NCI-H748 (cell line): ENCODE results near the gene BMERB1.
"Not testable (repeated sequence)": the region's sequence is repeated elsewhere in the genome, so short reads cannot be mapped to it uniquely, and the experiment has no call there.

ENCODE experiments used
- DNase-seq: peaks from one replicate; lab custom pipeline; 2025; ENCODE audit not compliant: unreplicated experiment; lab: John Stamatoyannopoulos, UW

Gene BMERB1

DNA sequence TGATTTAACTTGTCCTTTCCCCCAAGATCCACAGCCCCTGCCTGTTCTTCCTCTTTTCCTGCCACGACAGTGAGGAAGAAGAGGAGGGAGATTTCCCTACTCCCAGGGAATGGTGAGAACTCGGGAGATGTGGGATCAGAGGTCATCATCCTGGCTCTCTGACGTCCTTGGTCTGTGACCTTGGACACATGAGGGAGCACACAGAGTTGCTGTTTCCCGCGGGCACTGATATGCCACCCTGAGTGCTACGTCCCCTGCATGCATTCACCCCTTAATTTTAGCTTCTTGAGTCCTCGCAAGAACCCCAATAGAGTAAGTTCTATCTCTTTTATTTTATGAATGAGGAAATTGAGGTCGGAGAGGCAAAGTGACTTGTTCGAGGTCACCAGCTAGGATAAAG is 85.4 kb downstream of the BMERB1 start:
- DNase-seq, result no peak

- no peak for DNase-seq
Measured at GRCh38 chr16:15521390-15521757, 87.0 kb downstream of the BMERB1 start.

DNA sequence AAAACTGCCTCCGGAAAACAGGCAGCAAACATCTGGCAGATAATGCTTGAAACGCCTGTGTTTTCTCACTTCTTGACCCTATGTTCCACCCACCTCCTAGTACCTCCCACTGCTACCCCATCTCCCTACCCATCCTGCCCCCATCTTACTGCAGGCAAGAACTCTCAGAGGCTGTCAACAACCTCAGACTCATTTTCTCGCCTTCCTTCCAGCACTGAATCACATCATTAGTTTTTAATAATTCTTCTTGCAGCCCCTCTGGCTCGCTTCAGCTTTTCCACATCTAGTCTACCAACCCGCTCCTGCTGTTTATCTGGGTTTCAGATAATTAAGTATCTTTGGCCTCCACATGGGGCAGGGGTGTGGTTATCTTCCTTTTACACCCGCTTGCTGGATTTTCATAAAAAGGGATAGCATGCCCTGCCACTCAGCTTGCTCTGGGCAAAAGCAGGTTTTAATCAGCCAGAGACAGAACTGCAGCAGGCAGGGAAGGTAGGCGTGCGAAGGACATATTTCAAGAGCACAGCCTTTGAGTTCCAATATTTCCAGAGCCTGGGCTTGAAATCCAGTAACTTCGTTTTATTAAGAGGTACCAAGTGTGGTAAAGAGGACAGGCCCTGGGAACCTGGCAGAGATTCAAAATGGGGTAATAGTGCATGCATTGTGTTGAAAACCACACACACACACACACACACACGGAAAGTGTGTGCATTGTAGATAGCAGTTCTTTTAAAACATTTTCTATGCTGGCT is 87.5 kb downstream of the BMERB1 start:
- no peak for DNase-seq

- DNase-seq, result no peak
Measured at GRCh38 chr16:15523092-15523541, 88.7 kb downstream of the BMERB1 start.

DNA sequence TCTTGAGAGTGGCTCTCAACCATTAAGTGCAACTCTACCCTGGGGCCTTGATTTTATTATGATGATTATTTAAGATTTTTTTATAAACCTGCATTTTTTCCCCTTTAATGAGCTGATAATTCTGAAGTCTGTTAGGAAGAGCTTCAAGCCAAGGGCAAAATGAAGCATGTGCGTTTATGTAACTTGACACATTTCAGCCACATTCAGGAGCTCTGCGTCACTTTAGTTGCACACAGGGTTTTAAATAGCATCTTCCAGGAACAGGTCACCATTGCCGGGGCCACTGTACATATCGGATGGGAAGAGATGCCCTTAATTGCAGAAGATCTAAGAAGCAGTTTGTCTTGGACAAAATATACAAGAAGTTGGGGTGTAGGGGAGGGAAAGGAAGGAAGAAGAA is 89.6 kb downstream of the BMERB1 start:
- DNase-seq, result no peak

DNA sequence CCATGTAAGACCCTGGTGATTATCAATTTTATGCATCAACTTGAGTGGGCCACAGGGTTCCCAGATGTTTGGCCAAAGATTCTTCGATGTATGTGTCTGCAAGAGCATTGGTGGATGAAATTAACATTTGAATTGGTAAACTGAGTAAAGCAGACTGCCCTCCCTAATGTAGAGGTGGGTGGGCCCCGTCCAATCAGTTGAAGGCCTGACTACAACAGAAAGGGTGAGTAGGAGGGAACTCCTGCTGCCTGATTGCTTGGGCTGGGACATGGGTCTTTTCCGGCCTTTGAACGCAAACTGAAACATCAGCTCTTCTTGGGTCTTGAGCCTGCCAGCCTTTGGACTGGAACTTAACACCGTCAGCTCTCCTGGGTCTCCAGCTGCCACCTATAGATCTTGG is 90.6 kb downstream of the BMERB1 start:
- no peak for DNase-seq

- DNase-seq, result no peak
Measured at GRCh38 chr16:15526097-15526496, 91.7 kb downstream of the BMERB1 start.

DNA sequence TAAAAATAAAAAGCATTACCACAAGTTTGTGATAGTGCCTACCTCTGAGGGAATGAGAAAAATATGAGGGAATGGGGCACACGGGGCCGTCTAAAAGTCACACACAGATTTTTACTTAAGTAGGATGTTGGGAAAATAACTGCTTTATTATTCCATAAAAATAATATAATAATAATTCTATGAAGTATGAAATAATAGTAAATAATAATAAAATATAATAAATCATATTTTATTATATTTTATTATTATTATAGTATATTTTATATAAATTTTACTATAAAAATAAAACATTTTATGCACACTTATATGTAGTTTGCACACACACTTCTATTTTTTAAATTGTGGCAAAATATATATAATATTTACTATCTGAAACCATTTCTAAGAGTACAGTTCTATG is 92.3 kb downstream of the BMERB1 start:
- no peak for DNase-seq

- DNase-seq, result no peak
Measured at GRCh38 chr16:15529673-15530072, 95.3 kb downstream of the BMERB1 start.

DNA sequence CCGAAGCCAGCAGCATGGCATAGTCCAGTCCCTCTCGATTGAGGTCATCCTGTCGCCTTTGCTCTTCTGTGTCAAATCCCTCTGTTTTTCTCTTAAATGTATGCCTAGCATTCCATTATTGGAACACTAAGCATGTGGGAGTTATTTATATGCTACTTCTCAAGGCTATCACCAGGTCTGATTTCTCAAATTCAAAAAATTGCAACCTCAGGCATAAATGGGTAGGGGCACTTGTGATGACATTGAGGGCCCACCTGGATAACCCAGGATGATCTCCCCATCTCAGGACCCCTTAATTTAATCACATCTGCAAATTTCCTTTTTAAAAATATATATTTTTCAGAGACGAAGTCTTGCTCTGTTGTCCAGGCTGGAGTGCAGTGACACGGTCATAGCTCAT is 95.7 kb downstream of the BMERB1 start:
- no peak for DNase-seq

- DNase-seq, result no peak
Measured at GRCh38 chr16:15532825-15533224, 98.4 kb downstream of the BMERB1 start.

GRCh38 chr16:15533386-15533785 is 99.0 kb downstream of the BMERB1 start:
- no peak for DNase-seq

- no peak for DNase-seq
Measured at GRCh38 chr16:15535772-15536171, 101.4 kb downstream of the BMERB1 start.

DNA sequence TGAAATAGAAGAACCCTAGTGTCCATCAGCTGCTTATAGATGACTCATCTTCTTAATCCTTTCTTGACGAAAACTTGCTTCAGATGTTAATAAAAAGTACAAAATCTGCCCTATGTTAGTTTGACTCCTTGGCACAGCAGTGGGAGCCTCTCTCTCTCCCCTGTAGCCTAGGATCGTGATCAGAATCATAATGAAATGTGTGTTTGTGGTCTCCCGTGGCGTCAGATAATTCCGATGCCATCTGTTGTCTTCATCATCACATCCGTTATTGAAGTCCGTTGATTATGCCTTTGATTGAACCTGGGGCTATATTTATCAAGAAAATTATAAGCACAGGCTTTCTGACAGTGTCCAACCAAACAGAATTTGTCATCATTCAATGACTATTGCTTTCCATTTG is 102.5 kb downstream of the BMERB1 start:
- DNase-seq, result no peak

DNA sequence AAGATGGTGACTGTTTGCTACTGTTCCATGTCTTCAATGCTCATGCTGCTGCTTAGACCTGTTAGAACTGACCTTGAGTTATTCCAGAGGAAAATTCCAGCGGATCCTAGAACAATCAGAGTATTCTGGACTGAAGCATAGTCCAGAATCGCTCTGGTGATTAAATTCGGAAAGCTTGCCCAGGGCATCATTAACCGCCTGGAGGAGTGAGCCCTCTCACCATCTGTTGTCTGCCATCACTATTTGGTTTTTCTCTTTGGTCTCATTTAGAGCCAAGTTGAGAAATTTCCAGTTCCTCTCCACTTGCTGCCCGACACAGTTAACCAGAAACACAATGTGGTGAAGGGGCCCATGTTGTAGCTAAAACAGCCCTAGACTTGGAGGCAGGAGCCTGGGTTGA is 104.1 kb downstream of the BMERB1 start:
- DNase-seq, result no peak

- DNase-seq, result peak; percentile 3
Measured at GRCh38 chr16:15539197-15539596, 104.8 kb downstream of the BMERB1 start.

GRCh38 chr16:15542261-15542660 is 107.9 kb downstream of the BMERB1 start:
- no peak for DNase-seq

GRCh38 chr16:15542734-15543347 is 108.5 kb downstream of the BMERB1 start:
- DNase-seq, result no peak

DNA sequence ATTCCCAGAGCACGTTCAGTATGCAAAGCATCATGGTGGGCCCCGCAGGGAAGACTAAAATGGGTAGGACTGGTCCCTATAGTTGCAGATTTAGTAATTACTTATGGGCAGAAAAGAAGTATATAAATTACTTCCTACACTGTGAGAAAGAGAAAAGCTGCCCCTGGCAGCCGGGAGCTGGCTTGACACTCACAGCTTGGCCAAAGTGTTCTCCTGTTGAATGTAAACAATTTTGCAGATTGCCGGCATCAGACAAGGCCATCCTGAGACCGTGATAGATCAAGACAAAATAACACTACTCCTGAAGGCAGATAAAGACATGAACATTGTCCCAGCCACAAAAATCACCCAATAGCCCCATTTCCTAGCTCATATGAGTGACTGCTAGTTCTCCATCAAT is 110.0 kb downstream of the BMERB1 start:
- DNase-seq, result no peak

DNA sequence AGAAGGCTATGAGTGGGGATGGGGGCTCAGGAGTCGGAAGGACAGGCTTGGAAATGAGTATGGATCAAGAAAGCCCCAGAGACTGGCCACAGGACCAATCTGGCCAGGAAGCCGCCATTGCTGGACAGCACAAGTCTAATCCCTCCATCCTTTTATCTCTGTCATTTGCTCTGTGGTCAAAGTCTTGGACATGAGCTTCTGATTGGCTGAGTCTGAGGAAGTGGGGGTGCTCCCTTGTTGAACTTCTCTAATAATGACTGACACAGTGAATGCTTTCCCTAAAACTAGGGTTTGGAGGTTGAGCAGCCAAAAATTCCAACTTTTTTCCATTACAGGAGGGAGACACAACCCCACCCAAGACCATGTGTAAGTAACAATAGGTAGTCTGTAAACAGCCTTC is 111.2 kb downstream of the BMERB1 start:
- no peak for DNase-seq

GRCh38 chr16:15547072-15547767 is 112.8 kb downstream of the BMERB1 start:
- not testable (repeated sequence) for DNase-seq

DNA sequence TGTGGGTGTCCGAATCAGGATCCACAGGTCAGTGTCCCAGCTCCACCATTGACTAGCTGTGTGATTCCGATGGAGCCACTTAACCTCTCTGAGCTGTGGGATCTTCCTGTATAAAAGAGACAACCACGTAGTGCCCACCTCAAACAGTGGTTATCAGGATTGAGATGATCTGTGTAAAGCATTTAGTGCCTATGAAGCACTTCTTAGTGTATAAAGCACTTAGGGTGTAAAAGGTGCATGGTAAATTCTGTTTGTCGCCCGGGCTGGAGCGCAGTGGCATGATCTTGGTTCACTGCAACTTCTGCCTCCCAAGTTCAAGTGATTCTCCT is 113.3 kb downstream of the BMERB1 start:
- no peak for DNase-seq
